Fibroblast of skin of abdomen (primary cell): ENCODE data around the gene DLX1.
A peak's percentile ranks its signal among the peaks of the same experiment; 100 is the strongest.
"Not testable (repeated sequence)": the region's sequence is repeated elsewhere in the genome, so short reads cannot be mapped to it uniquely, and the experiment has no call there.

Source experiments
- DNase-seq: peaks from one replicate; pipeline ENCODE4 v3.0.0-alpha.2; 2013

DLX1 gene

DNA sequence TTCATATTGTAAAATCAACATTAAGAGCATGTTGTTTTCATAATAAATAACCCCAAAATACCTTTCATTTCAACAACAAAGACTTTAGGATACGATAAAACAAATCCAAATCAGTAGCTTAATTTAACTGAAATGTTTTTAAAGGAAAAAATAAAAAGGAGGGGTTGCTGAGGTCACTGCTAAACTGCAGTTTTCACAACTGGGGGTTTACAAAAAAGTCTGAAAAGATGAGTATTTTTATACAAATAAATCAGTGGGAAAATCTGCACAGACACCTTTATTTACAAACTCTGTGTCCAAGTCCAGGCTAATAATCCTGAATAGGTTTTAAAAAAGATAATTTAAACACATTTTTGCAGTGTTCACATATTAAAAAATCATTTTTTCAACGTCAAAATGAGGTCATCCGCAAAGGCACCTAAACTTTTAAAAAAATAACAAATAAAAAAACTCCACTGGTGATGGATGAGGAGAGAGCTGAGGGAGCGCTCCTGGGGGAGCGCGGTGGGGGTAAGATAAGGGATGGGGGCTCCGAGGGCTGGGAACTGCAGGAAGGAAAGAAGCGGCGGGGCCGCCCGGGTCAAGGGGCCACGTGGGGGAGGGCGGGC is 14.3 kb downstream of the DLX1 start:
- no peak for DNase-seq

DNA sequence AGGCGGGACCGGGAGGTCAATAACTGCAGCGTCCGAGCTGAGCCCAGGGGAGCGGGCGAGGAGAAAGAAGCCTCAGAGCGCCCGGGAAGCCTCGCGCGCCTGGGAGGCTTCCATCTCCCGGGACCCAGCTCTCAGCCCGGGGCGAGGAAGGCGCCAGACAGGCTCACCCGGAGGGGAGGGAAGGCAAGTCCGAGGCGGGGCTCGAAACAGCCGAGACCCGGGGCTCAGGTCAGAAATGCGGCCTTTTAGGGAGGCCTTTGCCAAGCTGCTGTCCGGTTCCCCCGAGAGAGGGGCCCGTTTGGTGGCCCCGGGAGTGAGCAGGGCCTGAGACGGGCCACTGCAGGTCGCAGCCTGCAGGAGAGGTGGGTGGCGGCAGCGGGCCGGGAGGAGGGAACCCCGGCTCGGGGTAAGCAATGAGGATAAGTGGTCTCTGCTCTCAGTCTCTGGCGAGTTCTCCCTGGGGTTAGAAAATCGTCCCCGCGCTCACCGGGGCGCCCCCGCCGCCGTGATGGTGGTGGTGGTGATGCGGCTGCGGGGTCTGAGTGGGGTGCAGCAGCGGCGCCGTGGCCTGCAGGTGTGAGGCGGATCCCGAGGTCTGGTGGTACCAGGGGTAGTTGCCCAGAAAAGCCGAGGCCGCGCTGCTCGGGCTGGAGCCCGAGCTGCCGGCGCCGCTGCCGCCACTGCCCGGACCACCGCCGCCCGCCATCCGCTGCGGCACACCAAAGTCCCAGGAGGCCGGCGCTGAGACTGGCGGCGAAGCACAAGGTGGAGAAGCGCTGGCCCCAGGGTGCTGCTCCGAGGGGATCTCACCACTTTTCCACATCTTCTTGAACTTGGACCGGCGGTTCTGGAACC is 15.0 kb downstream of the DLX1 start:
- no peak for DNase-seq

DNA sequence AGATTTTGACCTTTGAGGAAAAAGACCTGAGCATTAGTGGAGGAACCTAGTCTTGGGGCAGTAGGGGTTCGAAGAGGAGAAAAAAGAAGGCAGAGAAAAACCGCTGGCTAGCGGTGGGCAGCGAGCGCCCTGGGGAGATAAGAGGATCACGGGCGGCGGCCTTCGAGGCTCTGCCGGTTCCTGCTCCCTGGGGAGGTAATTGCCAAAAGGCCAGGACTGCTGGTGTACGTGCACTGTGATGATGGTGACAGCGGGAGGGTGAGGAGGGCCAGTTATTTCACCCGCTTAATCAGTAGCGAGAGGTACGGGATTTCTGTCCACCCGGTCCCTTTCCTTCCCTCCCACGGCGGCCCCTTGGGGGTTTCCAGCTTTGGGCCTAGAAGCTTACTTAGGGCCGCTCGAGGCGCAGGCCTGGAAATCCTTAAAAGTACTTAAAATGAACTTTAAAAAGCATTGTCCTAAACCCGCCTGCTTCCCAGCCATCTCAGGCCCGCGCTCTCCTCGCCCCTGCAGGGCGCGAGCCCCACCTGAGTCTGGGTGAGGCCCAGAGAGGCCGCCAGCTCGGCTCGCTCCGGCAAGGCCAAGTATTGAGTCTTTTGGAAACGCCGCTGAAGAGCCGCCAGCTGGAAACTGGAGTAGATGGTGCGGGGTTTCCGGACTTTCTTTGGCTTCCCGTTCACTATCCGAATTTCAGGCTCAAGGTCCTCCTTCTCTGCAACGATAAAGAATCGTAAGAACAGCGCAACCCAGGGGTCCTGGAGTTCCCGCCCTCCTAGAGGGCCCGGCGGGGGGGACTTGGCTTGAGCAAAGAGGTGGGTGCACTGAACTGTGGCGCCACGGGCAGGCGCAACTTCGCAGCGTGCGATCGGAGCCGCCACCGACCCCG is 15.9 kb downstream of the DLX1 start:
- DNase-seq = peak; percentile 39

DNA sequence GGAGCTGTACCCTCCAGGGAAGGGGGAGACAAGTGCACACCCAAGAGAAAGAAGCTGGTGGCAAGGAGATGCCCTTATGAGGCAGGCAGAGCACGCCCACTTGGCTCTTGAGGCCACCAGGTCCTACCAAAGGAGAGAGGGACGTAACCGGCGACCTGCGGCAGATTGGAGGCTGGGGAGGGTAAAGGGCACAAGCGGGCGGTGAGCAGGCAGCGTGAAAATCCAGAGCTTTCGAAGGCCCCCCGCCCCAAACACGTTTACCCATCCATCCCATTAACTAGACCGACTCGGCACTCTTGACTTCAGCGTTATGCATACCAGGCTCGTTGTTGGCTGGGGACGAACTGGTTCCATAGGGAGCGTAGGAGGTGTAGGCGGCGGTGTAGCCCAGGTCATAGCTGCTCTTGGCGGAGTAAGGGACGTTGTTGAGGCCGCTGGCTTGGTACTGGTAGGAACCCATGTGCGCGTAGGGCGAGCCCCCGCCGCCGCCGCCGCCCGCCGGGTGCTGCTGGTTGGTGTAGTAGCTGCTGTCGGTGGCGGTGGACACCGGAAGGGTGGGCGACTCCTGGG is 16.6 kb downstream of the DLX1 start:
- no peak for DNase-seq

DNA sequence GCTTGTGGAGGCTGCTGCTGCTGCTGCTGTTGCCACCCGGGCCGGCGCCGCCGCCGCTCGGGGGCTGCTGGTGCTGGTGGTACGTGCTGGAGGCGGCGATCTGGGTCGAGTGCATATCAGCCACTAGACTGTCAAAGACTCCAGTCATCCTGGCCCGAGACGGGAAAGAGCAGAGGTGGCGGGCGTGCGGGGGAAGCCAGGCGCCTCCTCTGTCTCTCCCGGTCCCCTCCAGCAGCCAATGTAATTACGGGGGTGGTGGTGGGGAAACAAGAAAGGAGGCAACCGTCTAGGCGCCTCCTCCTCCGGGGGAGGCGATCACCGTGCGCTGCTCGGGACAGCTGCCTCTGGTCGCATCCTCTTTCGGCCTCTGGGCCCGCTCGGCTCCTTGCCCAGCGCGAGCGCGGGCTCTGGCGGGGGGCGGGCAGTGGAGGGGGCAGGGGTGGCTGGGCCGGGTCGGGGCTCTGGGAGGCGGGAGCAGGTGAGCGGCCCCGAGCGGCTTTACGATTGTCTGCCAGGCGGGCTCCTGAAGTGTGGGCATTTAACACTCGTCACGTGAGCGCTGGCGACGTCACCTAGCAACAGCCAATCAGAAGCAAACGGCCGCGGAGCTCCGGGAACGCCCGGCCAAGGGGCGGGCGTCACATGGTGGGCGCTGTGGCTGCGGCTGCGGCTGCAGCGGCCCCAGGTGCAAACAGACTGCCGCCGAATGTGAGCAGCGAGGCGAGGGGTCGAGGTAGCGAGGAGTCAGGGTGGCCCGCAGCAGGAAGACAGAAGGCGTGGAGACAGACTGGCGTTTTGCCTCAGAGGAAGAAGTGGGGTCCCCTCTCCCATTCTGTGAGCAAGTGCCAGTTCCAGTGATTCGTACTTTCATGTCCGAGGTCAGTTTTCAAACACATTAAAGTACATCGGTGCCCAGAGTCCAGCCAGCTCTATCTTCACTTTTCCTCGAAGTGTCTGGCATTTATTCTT is 17.4 kb downstream of the DLX1 start, which contains the start of gene DLX2:
Gene DLX2, minus strand, starts transcription at position 510 of the 969 bp plus-strand sequence. Its CDS starts 362 bp downstream, at position 148.
- DNase-seq = peak; percentile 87

DNA sequence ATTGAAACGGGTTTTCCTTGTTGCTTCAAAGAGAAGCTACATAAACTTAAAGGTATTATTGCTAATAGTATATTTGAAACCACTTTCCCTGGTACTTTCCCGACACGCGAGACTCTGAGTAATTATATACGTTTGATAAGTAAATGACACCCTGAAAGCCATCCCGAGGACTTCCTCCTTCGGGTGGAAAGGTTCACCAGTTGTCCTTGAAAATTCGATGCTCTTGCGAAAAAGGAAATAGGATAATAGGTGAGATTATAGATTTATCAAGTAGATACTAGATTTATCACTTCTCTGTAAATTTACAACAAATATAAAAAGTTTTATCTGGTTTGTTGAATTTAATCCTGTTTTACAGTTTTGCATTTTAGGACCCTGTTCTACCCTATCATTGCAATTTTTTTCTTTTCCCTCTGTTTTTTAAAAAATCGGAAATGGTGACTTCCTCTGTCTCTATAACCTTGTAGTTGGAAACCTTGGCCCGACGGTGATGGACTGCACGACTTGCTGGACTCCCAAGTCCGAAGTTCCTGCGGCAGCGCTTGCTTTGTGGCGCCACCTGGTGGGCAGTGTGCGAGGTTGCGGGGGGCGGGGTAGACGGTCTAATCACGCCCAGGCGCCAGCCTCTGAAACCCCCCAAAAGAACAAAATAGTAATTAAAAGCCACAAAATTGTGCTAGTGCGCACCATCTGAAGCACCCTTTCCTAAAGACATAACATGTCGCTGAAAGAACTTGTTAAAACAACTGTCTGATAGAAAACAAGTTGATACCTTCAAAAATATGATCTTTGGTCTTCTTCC is 18.4 kb downstream of the DLX1 start:
- DNase-seq = peak; percentile 77

DNA sequence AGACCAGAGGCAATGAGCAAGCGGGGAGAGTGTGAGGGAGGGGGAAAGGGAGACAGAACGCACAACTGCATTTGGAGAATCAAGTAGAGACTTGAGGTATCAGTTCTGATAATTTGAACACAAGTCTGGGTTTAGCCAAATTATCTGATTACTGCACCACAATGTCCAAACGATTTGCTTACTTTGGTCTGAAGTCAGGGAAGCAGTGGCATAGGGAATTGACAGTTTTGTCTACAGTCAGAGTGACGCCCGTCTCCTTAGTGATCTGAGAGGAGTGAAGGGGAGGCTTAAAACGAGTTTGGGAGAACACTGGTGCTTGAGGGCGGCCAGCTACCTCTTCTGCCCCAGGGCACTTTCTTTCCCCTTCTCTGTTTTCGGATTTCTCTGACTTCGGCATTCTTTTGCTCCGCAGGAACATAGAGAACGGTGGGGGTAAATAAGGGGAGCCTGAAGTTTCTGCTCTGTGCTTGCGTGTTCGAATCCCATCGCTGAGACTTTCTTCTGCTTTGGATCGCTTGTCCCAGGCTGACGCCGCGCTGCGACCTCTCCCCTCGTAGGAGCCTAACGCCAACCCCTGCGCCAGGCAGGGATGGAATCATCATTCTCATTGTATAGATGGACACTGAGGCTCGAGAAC is 20.3 kb downstream of the DLX1 start:
- no peak for DNase-seq

DNA sequence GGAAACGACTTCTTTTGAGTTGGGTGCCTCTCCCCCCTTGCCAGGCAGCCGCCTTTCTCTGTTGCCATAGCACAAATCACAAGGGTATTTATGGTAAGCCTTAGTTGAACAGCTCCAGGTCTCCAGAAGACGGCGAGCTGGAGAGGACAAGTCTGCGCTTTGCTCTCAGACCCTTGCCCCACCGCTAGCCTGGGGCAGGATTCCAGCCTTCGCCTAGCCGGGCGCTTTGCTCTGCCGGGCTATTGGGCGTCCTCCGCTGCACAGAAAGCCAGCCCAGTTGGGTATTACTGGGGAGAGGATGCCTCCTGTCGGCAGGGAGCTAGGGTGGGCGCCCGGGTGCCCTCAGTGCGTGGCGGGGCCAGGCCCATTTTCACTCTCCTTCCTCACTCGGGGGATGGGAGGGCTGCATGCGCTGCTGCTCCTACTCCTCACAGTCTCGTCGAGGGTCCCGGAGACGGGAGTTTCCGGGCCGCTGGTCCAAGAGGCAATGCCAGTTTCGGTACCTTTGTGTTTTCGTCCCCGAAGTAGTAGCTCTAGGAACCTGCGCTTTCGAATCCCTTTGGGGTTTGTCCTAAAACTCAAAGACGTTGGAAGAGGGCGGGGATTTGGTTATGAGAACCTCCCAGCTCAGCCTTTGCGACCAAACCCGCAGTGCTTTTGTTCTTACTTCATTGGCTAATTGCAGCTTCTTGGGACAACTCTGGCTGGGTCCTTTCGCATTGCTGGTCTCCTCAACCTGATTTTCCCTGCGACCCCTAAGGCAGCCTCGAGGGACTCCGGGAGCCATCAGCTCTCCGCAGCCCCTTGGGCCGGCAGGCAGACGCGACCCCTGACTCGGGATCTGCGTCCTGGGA is 21.0 kb downstream of the DLX1 start:
- peak; percentile 51 for DNase-seq

DNA sequence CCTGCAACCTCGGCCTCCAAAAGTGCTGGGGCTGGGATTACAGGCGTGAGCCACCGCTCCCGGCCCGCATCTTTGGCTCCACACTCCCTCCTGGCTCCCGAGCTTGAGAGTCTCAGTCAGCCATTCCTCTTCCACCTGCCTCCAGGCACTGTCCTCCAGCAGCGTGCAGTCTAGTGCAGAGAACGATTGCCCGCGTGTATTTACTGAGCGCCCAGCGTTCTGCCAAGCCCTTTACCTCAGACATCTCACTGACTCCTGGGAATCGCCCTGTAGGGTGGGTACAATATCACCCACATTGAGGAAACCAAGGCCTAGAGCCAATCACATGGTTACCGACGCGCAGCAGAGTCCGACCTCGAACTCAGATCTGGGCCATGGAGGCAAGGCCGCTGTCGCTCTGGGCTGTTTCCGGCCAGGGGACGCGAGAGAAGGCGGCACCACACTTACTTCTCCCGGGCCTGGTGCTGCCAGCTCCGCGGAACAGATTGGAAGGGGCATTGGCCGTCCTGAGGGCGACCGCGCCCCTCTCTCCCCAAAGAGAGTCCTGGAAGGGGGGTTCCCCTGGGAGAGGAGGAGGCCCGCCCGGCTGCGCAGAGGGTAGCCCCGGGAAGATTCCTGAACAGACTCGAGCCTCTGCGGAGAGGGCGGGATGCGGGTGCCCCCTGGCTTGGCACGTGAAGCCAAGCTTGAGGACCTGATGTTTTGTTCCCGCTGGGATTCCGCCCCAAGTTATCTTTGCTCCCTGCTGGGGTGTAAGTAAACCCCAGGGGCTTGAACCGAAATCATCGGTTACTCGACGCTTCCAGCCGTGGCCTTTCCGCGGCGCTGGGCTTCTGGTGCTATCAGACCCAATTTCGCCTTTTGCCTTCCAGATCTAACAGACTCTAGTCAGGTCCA is 22.6 kb downstream of the DLX1 start:
- DNase-seq = no peak

DNA sequence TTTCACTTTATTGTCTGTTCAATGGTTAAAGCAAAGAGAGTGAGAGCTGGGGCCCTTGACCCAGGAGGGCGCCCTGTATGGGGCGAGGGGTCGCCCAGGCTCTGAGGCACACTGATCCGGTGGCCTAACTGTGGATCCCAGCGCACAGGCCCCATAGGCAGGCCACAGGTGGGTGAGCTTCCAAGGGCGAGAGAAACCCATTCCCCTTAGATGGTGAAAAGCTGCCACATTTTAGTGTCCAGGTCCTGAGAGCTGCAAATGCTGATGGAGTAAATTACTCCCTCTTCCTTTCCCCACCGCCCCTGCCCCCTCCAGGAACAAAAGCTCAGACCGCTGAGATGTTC is 23.3 kb downstream of the DLX1 start:
- DNase-seq = no peak

DNA sequence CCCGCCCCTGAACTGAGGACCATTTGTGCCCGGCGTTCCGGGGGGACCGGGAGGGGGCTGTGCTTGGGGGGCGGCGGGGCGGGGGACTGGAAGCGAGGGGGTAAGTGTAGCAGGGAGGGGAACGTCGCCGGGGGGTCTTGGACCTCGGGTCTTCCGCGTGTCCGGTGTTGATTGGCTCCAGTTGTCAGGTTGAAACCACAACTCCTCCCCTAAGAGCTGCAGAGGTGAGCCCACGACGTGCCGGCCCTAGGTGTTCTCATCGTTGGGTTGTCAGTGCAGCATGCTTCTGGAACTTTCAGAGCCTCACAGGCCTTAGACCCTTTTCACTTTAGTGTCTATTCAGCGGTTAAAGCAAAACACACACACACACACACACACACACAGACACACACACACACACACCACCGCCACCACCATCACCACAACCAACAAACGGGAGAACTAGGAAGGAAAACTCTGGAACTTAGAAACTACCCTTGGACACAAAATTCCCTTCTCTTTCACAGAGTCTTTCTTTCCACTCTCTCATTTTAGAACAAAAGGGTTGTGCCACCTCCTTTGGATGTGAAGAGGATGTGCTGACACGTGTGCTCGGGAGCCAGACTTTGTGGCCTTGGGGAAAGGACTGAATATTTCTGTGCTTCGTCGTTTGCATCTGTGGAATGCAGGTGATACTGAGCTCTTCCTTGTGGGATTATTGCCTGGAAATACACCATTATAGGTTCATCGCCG is 24.1 kb downstream of the DLX1 start:
- no peak for DNase-seq

DNA sequence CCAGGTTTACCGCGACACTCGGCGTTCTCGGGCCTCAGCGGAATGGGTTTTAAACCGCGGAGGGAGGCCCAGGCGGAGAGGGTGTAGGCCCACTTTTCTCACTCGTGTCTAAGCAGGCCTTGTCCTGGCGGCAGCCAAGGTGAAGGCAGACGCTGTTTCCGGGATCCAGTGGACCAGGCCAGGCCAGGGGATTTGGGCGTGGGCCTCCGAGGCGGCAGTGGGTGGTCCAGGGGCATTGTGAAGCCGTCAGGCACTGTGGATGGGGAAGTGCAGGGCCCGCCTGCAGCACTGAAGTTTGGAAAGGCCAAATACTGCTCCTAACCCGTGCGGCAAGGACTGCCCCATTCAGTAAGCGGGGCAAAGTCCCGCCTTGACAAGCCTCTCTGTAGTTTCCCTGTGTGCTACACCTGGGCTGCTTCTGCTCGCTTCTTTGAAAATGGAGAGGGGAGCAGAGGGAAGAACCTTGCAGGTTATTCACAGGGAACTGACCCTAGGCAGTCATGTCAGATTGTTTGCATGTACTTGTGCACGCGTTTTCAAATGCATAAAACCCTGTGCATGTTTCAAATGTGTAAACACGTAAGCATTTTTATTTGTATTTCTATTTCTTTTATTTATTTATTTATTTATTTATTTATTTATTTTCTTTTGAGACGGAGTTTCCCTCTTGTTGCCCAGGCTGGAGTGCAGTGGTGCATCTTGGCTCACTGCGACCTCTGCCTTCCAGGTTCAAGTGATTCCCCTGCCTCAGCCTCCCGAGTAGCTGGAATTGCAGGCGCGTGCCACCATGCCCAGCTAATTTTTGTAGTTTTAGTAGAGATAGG is 24.9 kb downstream of the DLX1 start:
- no peak for DNase-seq

DNA sequence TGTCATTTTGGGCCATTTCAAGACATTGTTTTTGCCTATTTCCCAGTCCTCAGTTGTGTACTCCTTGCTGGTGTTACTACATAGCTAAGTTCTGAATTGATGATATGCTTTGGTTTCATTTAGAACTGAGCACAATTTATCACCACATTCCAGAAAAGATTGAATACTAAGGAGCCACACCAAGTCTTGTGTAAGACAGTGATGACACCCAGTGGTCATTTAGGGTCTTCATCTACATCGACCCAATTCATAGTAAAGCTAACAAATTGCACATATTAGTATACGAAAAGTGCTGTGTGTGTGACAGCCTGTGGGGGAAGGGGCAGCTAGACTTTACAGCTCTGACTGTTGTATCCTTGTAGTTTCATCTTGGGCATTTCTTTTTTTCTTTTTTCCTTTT is 28.3 kb downstream of the DLX1 start:
- DNase-seq = peak; percentile 73

DNA sequence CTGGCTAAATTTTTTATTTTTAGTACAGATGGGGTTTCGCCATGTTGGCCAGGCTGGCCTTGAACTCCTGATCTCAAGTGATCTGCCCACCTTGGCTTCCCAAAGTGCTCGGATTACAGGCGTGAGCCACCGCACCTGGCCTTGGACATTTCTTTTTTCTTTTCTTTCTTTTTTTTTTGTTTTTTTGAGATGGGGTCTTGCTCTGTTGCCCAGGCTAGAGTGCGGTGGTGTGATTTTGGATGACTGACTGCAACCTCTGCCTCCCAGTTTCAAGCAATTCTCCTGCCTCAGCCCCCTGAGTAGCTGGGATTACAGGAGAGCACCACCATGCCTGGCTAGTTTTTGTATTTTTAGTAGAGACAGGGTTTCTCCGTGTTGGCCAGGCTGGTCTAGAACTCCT is 28.9 kb downstream of the DLX1 start:
- not testable (repeated sequence) for DNase-seq

DNA sequence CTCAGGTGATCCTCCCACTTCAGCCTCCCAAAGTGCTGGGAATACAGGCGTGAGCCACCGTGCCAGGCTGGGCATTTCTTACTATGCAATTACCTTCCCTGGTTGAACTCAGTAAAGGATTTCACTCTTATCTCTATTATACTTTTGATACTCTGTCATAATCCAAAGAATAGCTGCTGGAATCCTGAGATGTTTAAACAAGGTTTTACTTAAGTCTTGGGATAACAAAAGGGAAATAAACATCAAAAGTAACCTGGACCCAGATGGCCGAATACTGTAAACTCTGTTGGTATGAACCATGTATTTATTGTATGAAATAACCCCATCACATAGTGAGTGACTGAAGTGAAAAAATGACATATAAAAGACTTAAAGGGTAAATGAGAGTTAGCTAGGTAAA is 29.3 kb downstream of the DLX1 start:
- DNase-seq = no peak

DNA sequence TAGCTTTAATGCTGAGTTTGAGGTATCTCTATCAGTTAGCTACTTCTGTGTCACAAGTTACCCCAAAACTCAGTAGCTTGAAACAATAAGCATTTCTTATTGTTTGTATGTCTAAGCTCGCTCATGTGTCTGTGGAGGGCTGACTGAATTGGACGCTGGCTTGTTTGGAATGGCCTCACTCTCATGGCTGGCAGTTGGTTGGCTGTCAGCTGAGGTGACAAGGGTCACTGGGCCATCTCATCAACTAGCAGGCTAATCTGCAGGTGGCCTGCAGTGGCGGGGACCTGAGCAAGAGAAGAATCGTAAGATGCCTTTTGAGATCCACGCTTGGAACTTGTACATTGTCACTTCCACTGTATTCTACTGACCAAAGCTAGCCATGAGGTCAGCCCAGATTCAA is 30.8 kb downstream of the DLX1 start:
- DNase-seq = no peak

DNA sequence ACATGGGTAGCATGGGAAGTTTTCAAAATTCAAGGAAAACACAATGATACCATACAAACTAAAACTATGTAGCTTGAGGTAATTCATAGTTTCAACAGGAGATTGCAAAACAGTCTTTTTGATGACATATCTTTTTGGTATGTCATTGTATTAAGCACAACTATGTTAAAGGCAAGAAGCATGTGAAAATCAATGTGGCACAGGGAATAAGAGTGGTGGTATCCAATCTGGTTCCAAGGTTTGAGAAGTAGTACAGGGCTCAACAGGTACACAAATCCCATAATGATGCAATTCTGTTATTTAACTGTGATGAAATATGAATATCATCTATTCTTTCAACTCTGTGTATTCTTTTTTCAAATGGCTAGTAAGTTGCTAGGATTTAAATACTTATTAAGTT is 33.8 kb downstream of the DLX1 start:
- peak; percentile 77 for DNase-seq
